Activated naive CD4-positive, alpha-beta T cell treated with anti-CD3 and anti-CD28 coated beads for 36 hours (primary cell): ENCODE results near the gene RPL7L1. TPM values are rescaled to one million over a fixed set of nuclear protein-coding genes. Genes with fewer than 3 reads are reported as not detected.
"Not testable (repeated sequence)": the region's sequence is repeated elsewhere in the genome, so short reads cannot be mapped to it uniquely, and the experiment has no call there.

Experiments
- CTCF ChIA-PET: fragments of 350-600 bp; sonication (Branson Sonifier 250); formaldehyde crosslinking; loops from one replicate; lab custom pipeline; 2021; ENCODE audit warnings: antibody characterized with exemption; lab: Charles Lee
- DNase-seq: peaks from one replicate; pipeline ENCODE4 v3.0.0-alpha.2; 2020
- H3K27ac Mint-ChIP-seq: one replicate; pipeline ENCODE4 v1.8.0; 2021; ENCODE audit warnings: mild to moderate bottlenecking, mixed read lengths
- H3K27me3 Mint-ChIP-seq: one replicate; pipeline ENCODE4 v1.8.0; 2021; ENCODE audit warnings: low read depth, mixed read lengths
- H3K36me3 Mint-ChIP-seq: one replicate; pipeline ENCODE4 v1.8.0; 2021; ENCODE audit warnings: low read depth, mixed read lengths
- H3K4me1 Mint-ChIP-seq: one replicate; pipeline ENCODE4 v1.8.0; 2021; ENCODE audit warnings: low read depth, mixed read lengths
- H3K4me3 Mint-ChIP-seq: one replicate; pipeline ENCODE4 v1.8.0; 2021; ENCODE audit warnings: mild to moderate bottlenecking, moderate library complexity, mixed read lengths
- H3K9me3 Mint-ChIP-seq: one replicate; pipeline ENCODE4 v1.8.0; 2021; ENCODE audit warnings: mixed read lengths
- intact Hi-C: fragments of 100-400 bp; cut with micrococcal nuclease; formaldehyde crosslinking; loops from one replicate; pipeline ENCODE4 v1.15.1; 2023
- total RNA-seq, 2 experiments: library from RNA; stranded (reverse); gene quantifications; one replicate each; pipeline ENCODE4 v1.2.3, GENCODE V29; 2021

The RPL7L1 gene
- total RNA-seq, 2 experiments from 2014 or later = 99.0 to 101 TPM

- CTCF ChIA-PET = no interaction called here
- peak overlapping the region; percentile 66 for H3K27ac Mint-ChIP-seq
- intact Hi-C loops = no loop called here
These were observed 9.1 kb upstream of the RPL7L1 start for GRCh38 chr6:42870145-42870936.

GRCh38 chr6:42871711-42872110 is 7.7 kb upstream of the RPL7L1 start:
- intact Hi-C loops = no loop called here
- no peaks in the 10 kb centered on the region for H3K9me3 Mint-ChIP-seq
- H3K27ac Mint-ChIP-seq = no peak overlapping the region
- H3K4me1 Mint-ChIP-seq = no peaks in the 10 kb centered on the region
- H3K27me3 Mint-ChIP-seq = no peaks in the 10 kb centered on the region
- H3K36me3 Mint-ChIP-seq = no peaks in the 10 kb centered on the region
- DNase-seq = no peak
- CTCF ChIA-PET = interaction anchor here (0.7 kb wide), 1 partner anchor 191 kb away, joined by 3 read pairs; no protein-coding TSS in a partner anchor
- H3K4me3 Mint-ChIP-seq = no peak overlapping the region

More at GRCh38 chr6:42870145-42870936, 9.1 kb upstream of the RPL7L1 start:
- Mint-ChIP-seq H3K4me3 (no peak overlapping the region), H3K36me3 (no peaks in the 10 kb centered on the region), H3K9me3 (no peaks in the 10 kb centered on the region), H3K27me3 (no peaks in the 10 kb centered on the region), H3K4me1 (no peaks in the 10 kb centered on the region)
- DNase-seq = no peak

- intact Hi-C loops = no loop called here
These were observed 6.1 kb upstream of the RPL7L1 start for GRCh38 chr6:42873313-42873712.

GRCh38 chr6:42877695-42878094 is 1.7 kb upstream of the RPL7L1 start:
- H3K27ac Mint-ChIP-seq = no peak overlapping the region
- H3K27me3 Mint-ChIP-seq = no peaks in the 10 kb centered on the region
- intact Hi-C loops = loop anchor here (1.0 to 5.0 kb wide), 3 partner anchors 216 to 661 kb away; partner anchors contain the start of gene MRPS10
- H3K4me3 Mint-ChIP-seq = no peak overlapping the region
- H3K4me1 Mint-ChIP-seq = peaks cover 6% of the 10 kb centered on the region
- peaks cover 16% of the 10 kb centered on the region for H3K36me3 Mint-ChIP-seq
- DNase-seq = no peak
- CTCF ChIA-PET = interaction anchor here (0.7 to 4.5 kb wide), 10 partner anchors 25 to 215 kb away, joined by 3 to 53 read pairs (median 4); no protein-coding TSS in a partner anchor
- H3K9me3 Mint-ChIP-seq = no peaks in the 10 kb centered on the region

More at GRCh38 chr6:42873313-42873712, 6.1 kb upstream of the RPL7L1 start:
- H3K9me3 Mint-ChIP-seq = no peaks in the 10 kb centered on the region
- no peak overlapping the region for H3K4me3 Mint-ChIP-seq
- no peak overlapping the region for H3K27ac Mint-ChIP-seq
- DNase-seq = no peak
- H3K36me3 Mint-ChIP-seq = no peaks in the 10 kb centered on the region
- H3K4me1 Mint-ChIP-seq = no peaks in the 10 kb centered on the region
- CTCF ChIA-PET = interaction anchor here (0.8 kb wide), 1 partner anchor 9 kb away, joined by 4 read pairs; no protein-coding TSS in a partner anchor
- no peaks in the 10 kb centered on the region for H3K27me3 Mint-ChIP-seq

GRCh38 chr6:42880240-42880817 is 913 bp downstream of the RPL7L1 start:
- CTCF ChIA-PET = interaction anchor here (0.6 to 4.5 kb wide), 5 partner anchors 21 to 311 kb away, joined by 3 to 53 read pairs (median 3); no protein-coding TSS in a partner anchor
- H3K27me3 Mint-ChIP-seq, intact Hi-C loops, DNase-seq, H3K9me3 Mint-ChIP-seq: not testable (repeated sequence)
- Mint-ChIP-seq H3K4me3 (peak overlapping the region; percentile 98), H3K27ac (peak overlapping the region; percentile 99), H3K4me1 (peaks cover 26% of the 10 kb centered on the region), H3K36me3 (peaks cover 39% of the 10 kb centered on the region)

GRCh38 chr6:42880871-42881270 is 1.5 kb downstream of the RPL7L1 start:
- DNase-seq, H3K27me3 Mint-ChIP-seq, intact Hi-C loops, H3K9me3 Mint-ChIP-seq: not testable (repeated sequence)
- H3K36me3 Mint-ChIP-seq = peaks cover 43% of the 10 kb centered on the region
- H3K4me1 Mint-ChIP-seq = peaks cover 29% of the 10 kb centered on the region
- CTCF ChIA-PET = interaction anchor here (0.6 to 1.1 kb wide), 5 partner anchors 20 to 311 kb away, joined by 3 to 5 read pairs (median 3); no protein-coding TSS in a partner anchor
- peak overlapping the region; percentile 98 for H3K4me3 Mint-ChIP-seq
- peak overlapping the region; percentile 99 for H3K27ac Mint-ChIP-seq

- no peak overlapping the region for H3K27ac Mint-ChIP-seq
- CTCF ChIA-PET = interaction anchor here (1.0 kb wide), 1 partner anchor 225 kb away, joined by 5 read pairs; no protein-coding TSS in a partner anchor
- no peak overlapping the region for H3K4me3 Mint-ChIP-seq
- no peaks in the 10 kb centered on the region for H3K9me3 Mint-ChIP-seq
- intact Hi-C loops = no loop called here
- peaks cover 53% of the 10 kb centered on the region for H3K36me3 Mint-ChIP-seq
- H3K27me3 Mint-ChIP-seq = no peaks in the 10 kb centered on the region
- peaks cover 53% of the 10 kb centered on the region for H3K4me1 Mint-ChIP-seq
- DNase-seq = no peak
These were observed 6.3 kb downstream of the RPL7L1 start for GRCh38 chr6:42885702-42886101.

GRCh38 chr6:42888201-42888600 is 8.8 kb downstream of the RPL7L1 start:
- H3K4me3 Mint-ChIP-seq, CTCF ChIA-PET, H3K9me3 Mint-ChIP-seq, intact Hi-C loops, H3K27me3 Mint-ChIP-seq, DNase-seq: not testable (repeated sequence)
- Mint-ChIP-seq H3K27ac (peak overlapping the region; percentile 53), H3K4me1 (peaks cover 48% of the 10 kb centered on the region), H3K36me3 (peaks cover 43% of the 10 kb centered on the region)

- no peaks in the 10 kb centered on the region for H3K9me3 Mint-ChIP-seq
- H3K36me3 Mint-ChIP-seq = peaks cover 29% of the 10 kb centered on the region
- DNase-seq = peak; percentile 43
- CTCF ChIA-PET = interaction anchor here (0.9 to 1.2 kb wide), 2 partner anchors 42 to 675 kb away, joined by 3 read pairs; no protein-coding TSS in a partner anchor
- H3K4me1 Mint-ChIP-seq = peaks cover 33% of the 10 kb centered on the region
- H3K4me3 Mint-ChIP-seq = peak overlapping the region; percentile 82
- intact Hi-C loops = loop anchor here (1.0 to 5.0 kb wide), 6 partner anchors 11 to 673 kb away; partner anchors contain the start of genes CNPY3, MRPS10, RPL7L1 and TBCC
- H3K27ac Mint-ChIP-seq = peak overlapping the region; percentile 95
- H3K27me3 Mint-ChIP-seq = no peaks in the 10 kb centered on the region
These were observed 10.4 kb downstream of the RPL7L1 start for GRCh38 chr6:42889815-42890214.

GRCh38 chr6:42890311-42891198 is 11.1 kb downstream of the RPL7L1 start:
- peak overlapping the region; percentile 95 for H3K27ac Mint-ChIP-seq
- H3K27me3 Mint-ChIP-seq = no peaks in the 10 kb centered on the region
- H3K4me3 Mint-ChIP-seq = peak overlapping the region; percentile 82
- intact Hi-C loops = loop anchor here (1.0 to 5.0 kb wide), 6 partner anchors 11 to 673 kb away; partner anchors contain the start of genes CNPY3, MRPS10, RPL7L1 and TBCC
- peaks cover 32% of the 10 kb centered on the region for H3K4me1 Mint-ChIP-seq
- H3K9me3 Mint-ChIP-seq = no peaks in the 10 kb centered on the region
- CTCF ChIA-PET = interaction anchor here (0.6 to 3.5 kb wide), 6 partner anchors 8 to 676 kb away, joined by 3 to 14 read pairs (median 4); no protein-coding TSS in a partner anchor
- peak; percentile 96 for DNase-seq
- H3K36me3 Mint-ChIP-seq = peaks cover 23% of the 10 kb centered on the region

- peaks cover 25% of the 10 kb centered on the region for H3K4me1 Mint-ChIP-seq
- peak overlapping the region; percentile 82 for H3K4me3 Mint-ChIP-seq
- no peaks in the 10 kb centered on the region for H3K27me3 Mint-ChIP-seq
- intact Hi-C loops = loop anchor here (5.0 kb wide), 2 partner anchors 324 to 674 kb away; partner anchors contain the start of gene MRPS10
- peaks cover 16% of the 10 kb centered on the region for H3K36me3 Mint-ChIP-seq
- CTCF ChIA-PET = interaction anchor here (0.7 to 3.5 kb wide), 6 partner anchors 9 to 252 kb away, joined by 3 to 14 read pairs (median 4); no protein-coding TSS in a partner anchor
- H3K9me3 Mint-ChIP-seq = no peaks in the 10 kb centered on the region
- DNase-seq = no peak
- H3K27ac Mint-ChIP-seq = peak overlapping the region; percentile 95
These were observed 11.8 kb downstream of the RPL7L1 start for GRCh38 chr6:42891199-42891722.
